Thyroid gland (tissue), 4 donors: ENCODE results near the gene FBXL19. TPM values are rescaled to one million over a fixed set of nuclear protein-coding genes. Genes with fewer than 3 reads are reported as not detected.
A peak's percentile ranks its signal among the peaks of the same experiment; 100 is the strongest.

Experiments used
- DNase-seq, 2 donors: peaks; one replicate each; pipeline ENCODE4 v3.0.0-alpha.2; 2019
- H3K27ac ChIP-seq, 3 donors: fragments of 200-600 bp; sonication (generic); 1 replicate in 2 of 3; 2 replicates in 1 of 3; pipeline ENCODE4 v1.5.1; 2016 to 2019; ENCODE audit warnings: mild to moderate bottlenecking in 1 of 3, moderate library complexity in 1 of 3
- H3K27me3 ChIP-seq: fragments of 200-600 bp; sonication (generic); one replicate; pipeline ENCODE4 v1.5.1; 2019
- H3K36me3 ChIP-seq, 2 donors: fragments of 200-600 bp; sonication (generic); one replicate each; pipeline ENCODE4 v1.5.1; 2016 to 2019
- H3K4me1 ChIP-seq, 2 donors: fragments of 200-600 bp; sonication (generic); one replicate each; pipeline ENCODE4 v1.5.1; 2017 to 2019
- H3K4me3 ChIP-seq, 3 donors: fragments of 200-600 bp; sonication (generic); replicated peaks in 1 of 3; 1 replicate in 2 of 3; 2 replicates in 1 of 3; pipeline ENCODE4 v1.5.1; 2016; ENCODE audit warnings: mild to moderate bottlenecking in 1 of 3
- H3K9me3 ChIP-seq: fragments of 200-600 bp; sonication (generic); one replicate; pipeline ENCODE4 v1.5.1; 2017
- CTCF ChIP-seq, 6 experiments: fragments of 200-600 bp in 3 of 6; fragments of 450-650 bp in 3 of 6; sonication (generic) in 3 of 6; IDR thresholded peaks; one replicate each; pipeline ENCODE4 v1.5.1; 2016 to 2019; ENCODE audit warnings: antibody characterized with exemption in 6 of 6, mild to moderate bottlenecking in 2 of 6, inconsistent platforms in 1 of 6, moderate library complexity in 1 of 6
- POLR2A ChIP-seq, 2 donors: fragments of 450-650 bp; IDR thresholded peaks; one replicate each; pipeline ENCODE4 v1.6.1; 2017; ENCODE audit warnings: antibody characterized with exemption in 2 of 2, mild to moderate bottlenecking in 2 of 2, moderate library complexity in 1 of 2
- WGBS, 2 donors: methylation state at CpG; one replicate each; pipeline ENCODE4 v1.1.5; 2017; 5-methylcytosine and 5-hydroxymethylcytosine counted together
- intact Hi-C: fragments of 100-400 bp; cut with DNase I; formaldehyde crosslinking; loops from one replicate; pipeline ENCODE4 v1.15.1; 2023
- total RNA-seq, 4 donors: library from RNA; depleted of rRNA; stranded (reverse); fragments of >200 nt; gene quantifications; one replicate each; pipeline ENCODE4 v1.2.3, GENCODE V29; 2016

Gene FBXL19
- total RNA-seq, 4 donors from 2014 or later: 11.7 to 24.0 (median 14.4) TPM

DNA sequence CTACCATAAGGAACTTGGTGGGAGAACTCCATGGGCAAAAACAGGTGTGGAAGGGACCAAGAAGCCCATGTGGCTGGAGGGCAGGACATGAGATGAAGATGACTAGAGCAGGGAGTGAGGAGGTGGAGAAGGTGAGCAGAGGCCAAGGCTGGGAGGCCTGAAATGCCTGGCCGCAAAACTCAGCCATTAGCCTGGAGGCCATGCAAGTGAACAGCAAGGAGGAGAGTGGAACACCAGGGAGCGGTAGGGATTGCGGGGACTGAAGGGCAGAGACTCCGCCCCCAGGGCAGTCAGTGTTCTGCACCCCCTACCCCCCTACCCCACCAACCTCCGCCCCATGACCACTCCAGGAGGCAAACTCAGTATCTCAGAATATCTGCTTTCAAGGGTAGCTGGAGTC, 46.5 kb upstream of the FBXL19 start:
- H3K4me3 ChIP-seq: peak overlapping the region in 1 of 3 donors; percentile 81
- no peaks in the 10 kb centered on the region for H3K9me3 ChIP-seq
- peaks cover 0 to 3% of the 10 kb centered on the region in 2 donors for H3K36me3 ChIP-seq
- peaks cover 16 to 24% of the 10 kb centered on the region in 2 donors for H3K4me1 ChIP-seq
- H3K27me3 ChIP-seq: no peaks in the 10 kb centered on the region
- WGBS, 2 donors: 75 to 86% methylated on average over 5 of the region's 5 CpGs
- H3K27ac ChIP-seq: peak overlapping the region in 1 of 3 donors; percentile 63
- intact Hi-C loops: no loop called here
- no peak for DNase-seq
- no peak for TF ChIP-seq CTCF (IDR thresholded peaks at IDR 0.05)
- no peak for TF ChIP-seq POLR2A (IDR thresholded peaks at IDR 0.05)

GRCh38 chr16:30882429-30883310, 40.7 kb upstream of the FBXL19 start:
- Histone ChIP-seq H3K4me3 (no peak overlapping the region), H3K27me3 (no peaks in the 10 kb centered on the region), H3K36me3 (peaks cover 0 to 3% of the 10 kb centered on the region in 2 donors), H3K4me1 (peaks cover 0 to 4% of the 10 kb centered on the region in 2 donors), H3K9me3 (no peaks in the 10 kb centered on the region), H3K27ac (peak overlapping the region in 1 of 3 donors; percentile 38)
- TF ChIP-seq POLR2A (IDR thresholded peaks at IDR 0.05): no peak
- no peak for TF ChIP-seq CTCF (IDR thresholded peaks at IDR 0.05)
- no peak for DNase-seq
- 80 to 85% methylated on average over 4 of the region's 4 CpGs for WGBS, 2 donors
- intact Hi-C loops: no loop called here

GRCh38 chr16:30884760-30885159, 38.6 kb upstream of the FBXL19 start:
- H3K4me1 ChIP-seq: peaks cover 0 to 10% of the 10 kb centered on the region in 2 donors
- intact Hi-C loops: no loop called here
- no peak for DNase-seq
- no peak overlapping the region for H3K4me3 ChIP-seq
- WGBS, 2 donors: 70 to 92% methylated on average over 3 of the region's 3 CpGs
- TF ChIP-seq CTCF (IDR thresholded peaks at IDR 0.05): no peak
- no peak for TF ChIP-seq POLR2A (IDR thresholded peaks at IDR 0.05)
- H3K27me3 ChIP-seq: no peaks in the 10 kb centered on the region
- no peaks in the 10 kb centered on the region for H3K9me3 ChIP-seq
- no peaks in the 10 kb centered on the region for H3K36me3 ChIP-seq
- no peak overlapping the region for H3K27ac ChIP-seq

- no peaks in the 10 kb centered on the region for H3K36me3 ChIP-seq
- 91 to 92% methylated on average over 9 of the region's 9 CpGs for WGBS, 2 donors
- TF ChIP-seq CTCF (IDR thresholded peaks at IDR 0.05): no peak
- no peak for TF ChIP-seq POLR2A (IDR thresholded peaks at IDR 0.05)
- H3K27ac ChIP-seq: no peak overlapping the region
- H3K27me3 ChIP-seq: no peaks in the 10 kb centered on the region
- H3K4me1 ChIP-seq: peaks cover 0 to 15% of the 10 kb centered on the region in 2 donors
- no peak overlapping the region for H3K4me3 ChIP-seq
- H3K9me3 ChIP-seq: no peaks in the 10 kb centered on the region
- intact Hi-C loops: no loop called here
- no peak for DNase-seq
These were observed 38.2 kb upstream of the FBXL19 start for GRCh38 chr16:30885196-30885595.

DNA sequence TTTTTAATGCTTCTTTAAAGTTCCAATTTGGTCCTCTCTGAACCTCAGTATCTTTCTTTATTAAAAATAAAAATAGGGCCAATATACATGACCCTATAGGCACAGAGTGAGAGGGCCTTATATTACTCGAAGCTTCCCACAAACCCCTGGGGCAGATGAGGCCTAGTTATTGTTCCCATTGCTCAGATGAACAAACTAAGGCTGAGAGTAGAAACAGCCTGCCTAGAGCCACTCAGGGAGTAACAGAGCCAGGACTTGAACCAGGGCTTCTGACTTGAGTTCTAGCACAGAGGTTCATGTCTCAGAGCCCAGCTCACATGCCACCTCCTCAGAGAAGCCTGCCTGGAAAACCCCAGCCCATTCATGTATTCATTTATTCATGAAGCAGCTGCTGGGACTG, 37.2 kb upstream of the FBXL19 start:
- Histone ChIP-seq H3K27ac (no peak overlapping the region), H3K36me3 (no peaks in the 10 kb centered on the region)
- intact Hi-C loops: no loop called here

More for the DNA sequence above, 37.2 kb upstream of the FBXL19 start:
- Histone ChIP-seq H3K4me1 (peaks cover 0 to 15% of the 10 kb centered on the region in 2 donors), H3K9me3 (no peaks in the 10 kb centered on the region), H3K27me3 (no peaks in the 10 kb centered on the region), H3K4me3 (no peak overlapping the region)
- no peak for DNase-seq
- WGBS, 2 donors: 89 to 94% methylated on average over 1 of the region's 1 CpG
- TF ChIP-seq CTCF (IDR thresholded peaks at IDR 0.05) (no peak), POLR2A (IDR thresholded peaks at IDR 0.05) (no peak)
